ENCODE measurements around the gene KIAA0513.

GRCh38 chr16:84995663-84996062, 31.9 kb upstream of the KIAA0513 start:
- TF ChIP-seq CTCF (IDR thresholded peaks at IDR 0.05) (no peak), EP300 (IDR thresholded peaks at IDR 0.05) (no peak), POLR2A (IDR thresholded peaks at IDR 0.05) (no peak)
